Thyroid gland (tissue), 4 donors: ENCODE results near the gene NPFFR1.

Experiments used
- CTCF ChIP-seq, 6 experiments: fragments of 200-600 bp in 3 of 6; fragments of 450-650 bp in 3 of 6; sonication (generic) in 3 of 6; IDR thresholded peaks; one replicate each; pipeline ENCODE4 v1.5.1; 2016 to 2019; ENCODE audit warnings: antibody characterized with exemption in 6 of 6, mild to moderate bottlenecking in 2 of 6, inconsistent platforms in 1 of 6, moderate library complexity in 1 of 6
- POLR2A ChIP-seq, 2 donors: fragments of 450-650 bp; IDR thresholded peaks; one replicate each; pipeline ENCODE4 v1.6.1; 2017; ENCODE audit warnings: antibody characterized with exemption in 2 of 2, mild to moderate bottlenecking in 2 of 2, moderate library complexity in 1 of 2

DNA sequence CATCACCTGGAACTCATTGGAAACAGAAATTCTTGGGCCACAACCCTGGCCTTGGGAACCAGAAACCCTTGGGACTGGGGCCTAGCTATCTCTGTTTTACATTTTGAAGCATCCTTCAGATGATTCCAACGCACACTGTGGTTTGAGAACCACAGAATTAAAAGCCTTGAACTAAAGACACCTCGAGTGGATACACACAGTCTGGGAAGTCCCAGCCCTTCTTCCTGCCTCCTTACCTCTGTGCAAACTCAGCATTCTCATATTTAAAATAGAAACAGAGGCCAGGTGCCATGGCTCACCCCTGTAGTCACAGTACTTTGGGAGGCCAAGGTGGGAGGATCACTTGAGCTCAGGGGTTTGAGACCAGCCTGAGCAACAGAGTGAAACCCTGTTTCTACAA, 12.9 kb downstream of the NPFFR1 start:
- TF ChIP-seq CTCF (IDR thresholded peaks at IDR 0.05), result no peak
- TF ChIP-seq POLR2A (IDR thresholded peaks at IDR 0.05), result no peak
